Smooth muscle cell (in vitro differentiated cells): ENCODE data around the gene UNC45B. TPM values are rescaled to one million over a fixed set of nuclear protein-coding genes. Genes with fewer than 3 reads are reported as not detected.
"Not testable (repeated sequence)": the region's sequence is repeated elsewhere in the genome, so short reads cannot be mapped to it uniquely, and the experiment has no call there.

ENCODE experiments used
- DNase-seq: peaks from one replicate; lab custom pipeline; 2025; ENCODE audit not compliant: unreplicated experiment; lab: John Stamatoyannopoulos, UW
- H2AFZ ChIP-seq: fragments of 200-600 bp; sonication (generic); 2 replicates; pipeline ENCODE4 v1.6.0; 2016; ENCODE audit warnings: antibody characterized with exemption, low read depth, mild to moderate bottlenecking
- H3F3A ChIP-seq: fragments of 200-600 bp; sonication (generic); 2 replicates; pipeline ENCODE4 v1.6.0; 2017; ENCODE audit warnings: antibody characterized with exemption, low read depth
- H3K27ac ChIP-seq: fragments of 200-600 bp; sonication (generic); 2 replicates; pipeline ENCODE4 v1.5.1; 2016; ENCODE audit warnings: low read depth, mild to moderate bottlenecking
- H3K27me3 ChIP-seq: fragments of 200-600 bp; sonication (generic); 2 replicates; pipeline ENCODE4 v1.6.1; 2016; ENCODE audit warnings: low read depth, mild to moderate bottlenecking
- H3K36me3 ChIP-seq: fragments of 200-600 bp; sonication (generic); 2 replicates; pipeline ENCODE4 v1.5.1; 2016; ENCODE audit warnings: low read depth
- H3K4me1 ChIP-seq: fragments of 200-600 bp; sonication (generic); 2 replicates; pipeline ENCODE4 v1.5.1; 2016; ENCODE audit warnings: low read depth
- H3K4me2 ChIP-seq: fragments of 200-600 bp; sonication (generic); 2 replicates; pipeline ENCODE4 v1.6.0; 2016; ENCODE audit warnings: mild to moderate bottlenecking
- H3K4me3 ChIP-seq: fragments of 200-600 bp; sonication (generic); 2 replicates; pipeline ENCODE4 v1.5.1; 2016; ENCODE audit warnings: mild to moderate bottlenecking
- H3K79me2 ChIP-seq: fragments of 200-600 bp; sonication (generic); 2 replicates; pipeline ENCODE4 v1.6.0; 2016; ENCODE audit warnings: low read depth, mild to moderate bottlenecking
- H3K9ac ChIP-seq: fragments of 200-600 bp; sonication (generic); 2 replicates; pipeline ENCODE4 v1.6.0; 2016; ENCODE audit warnings: low read depth
- H3K9me3 ChIP-seq: fragments of 200-600 bp; sonication (generic); replicated peaks from 2 replicates; pipeline ENCODE4 v1.5.1; 2016; ENCODE audit warnings: low read depth
- H4K20me1 ChIP-seq: fragments of 200-600 bp; sonication (generic); 2 replicates; pipeline ENCODE4 v1.6.0; 2016; ENCODE audit warnings: low read depth
- WGBS: methylation state at CpG from one replicate; pipeline ENCODE4 v1.1.7; 2016; ENCODE audit warnings: low lambda C conversion rate; 5-methylcytosine and 5-hydroxymethylcytosine counted together
- polyA plus RNA-seq: library from polyadenylated mRNA; unstranded; fragments of >200 nt; fragmentation: Nextera tagmentation; extraction: Ambion mirVana; gene quantifications from 2 replicates; pipeline ENCODE4 v1.2.1, GENCODE V29; 2016
- total RNA-seq: library from RNA; depleted of rRNA; stranded (reverse); fragments of >200 nt; gene quantifications from 2 replicates; pipeline ENCODE4 v1.2.3, GENCODE V29; 2014
- TF ChIP-seq, protein P1 (sequence below): fragments of 200-600 bp; sonication (generic); IDR thresholded peaks from 2 replicates; pipeline ENCODE4 v1.5.1; 2017; ENCODE audit warnings: borderline replicate concordance, mild to moderate bottlenecking, antibody characterized with exemption; ENCODE audit not compliant: insufficient read depth, poor library complexity, severe bottlenecking

The UNC45B gene
- total and polyA plus RNA-seq, 2 experiments from 2014 or later: not detected

- no peak for DNase-seq
- H3K4me2 ChIP-seq: no peak overlapping the region
- no peaks in the 10 kb centered on the region for H3K27me3 ChIP-seq
- WGBS: 87% methylated on average over 11 of the region's 11 CpGs
- H3K36me3 ChIP-seq: no peaks in the 10 kb centered on the region
- no peak overlapping the region for H3K9ac ChIP-seq
- TF ChIP-seq, protein P1, sequence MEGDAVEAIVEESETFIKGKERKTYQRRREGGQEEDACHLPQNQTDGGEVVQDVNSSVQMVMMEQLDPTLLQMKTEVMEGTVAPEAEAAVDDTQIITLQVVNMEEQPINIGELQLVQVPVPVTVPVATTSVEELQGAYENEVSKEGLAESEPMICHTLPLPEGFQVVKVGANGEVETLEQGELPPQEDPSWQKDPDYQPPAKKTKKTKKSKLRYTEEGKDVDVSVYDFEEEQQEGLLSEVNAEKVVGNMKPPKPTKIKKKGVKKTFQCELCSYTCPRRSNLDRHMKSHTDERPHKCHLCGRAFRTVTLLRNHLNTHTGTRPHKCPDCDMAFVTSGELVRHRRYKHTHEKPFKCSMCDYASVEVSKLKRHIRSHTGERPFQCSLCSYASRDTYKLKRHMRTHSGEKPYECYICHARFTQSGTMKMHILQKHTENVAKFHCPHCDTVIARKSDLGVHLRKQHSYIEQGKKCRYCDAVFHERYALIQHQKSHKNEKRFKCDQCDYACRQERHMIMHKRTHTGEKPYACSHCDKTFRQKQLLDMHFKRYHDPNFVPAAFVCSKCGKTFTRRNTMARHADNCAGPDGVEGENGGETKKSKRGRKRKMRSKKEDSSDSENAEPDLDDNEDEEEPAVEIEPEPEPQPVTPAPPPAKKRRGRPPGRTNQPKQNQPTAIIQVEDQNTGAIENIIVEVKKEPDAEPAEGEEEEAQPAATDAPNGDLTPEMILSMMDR: no peak
- H2AFZ ChIP-seq: no peak overlapping the region
- no peaks in the 10 kb centered on the region for H3K4me1 ChIP-seq
- H3K79me2 ChIP-seq: no peaks in the 10 kb centered on the region
- H3K27ac ChIP-seq: no peak overlapping the region
- H4K20me1 ChIP-seq: no peaks in the 10 kb centered on the region
- no peak overlapping the region for H3K4me3 ChIP-seq
- no peaks in the 10 kb centered on the region for H3F3A ChIP-seq
- H3K9me3 ChIP-seq: no peaks in the 10 kb centered on the region
Measured at GRCh38 chr17:35191001-35191695, 43.5 kb downstream of the UNC45B start.

GRCh38 chr17:35192708-35193107 is 45.1 kb downstream of the UNC45B start:
- no peaks in the 10 kb centered on the region for H3K4me1 ChIP-seq
- TF ChIP-seq, protein P1: no peak
- no peaks in the 10 kb centered on the region for H4K20me1 ChIP-seq
- H3K27ac ChIP-seq: no peak overlapping the region
- H3K4me3 ChIP-seq: no peak overlapping the region
- H3K36me3 ChIP-seq: no peaks in the 10 kb centered on the region
- H3F3A ChIP-seq: no peaks in the 10 kb centered on the region
- H3K27me3 ChIP-seq: no peaks in the 10 kb centered on the region
- no peaks in the 10 kb centered on the region for H3K9me3 ChIP-seq
- no peaks in the 10 kb centered on the region for H3K79me2 ChIP-seq
- DNase-seq: no peak
- H3K4me2 ChIP-seq: no peak overlapping the region
- no peak overlapping the region for H2AFZ ChIP-seq
- 86% methylated on average over 8 of the region's 8 CpGs for WGBS
- no peak overlapping the region for H3K9ac ChIP-seq

GRCh38 chr17:35194001-35194400 is 46.4 kb downstream of the UNC45B start, which contains the start of gene SLC35G3:
Gene SLC35G3, minus strand, starts transcription at chr17:35194393. Its CDS starts 86 bp downstream, at chr17:35194307.
- H3K79me2 ChIP-seq, H3K4me1 ChIP-seq, H3K27me3 ChIP-seq, H3K9me3 ChIP-seq, H3K27ac ChIP-seq, DNase-seq, H3K36me3 ChIP-seq, H3K9ac ChIP-seq, H3K4me3 ChIP-seq, H3K4me2 ChIP-seq, H3F3A ChIP-seq, H4K20me1 ChIP-seq, H2AFZ ChIP-seq: not testable (repeated sequence)
- WGBS: 95% methylated on average over 12 of the region's 12 CpGs

DNA sequence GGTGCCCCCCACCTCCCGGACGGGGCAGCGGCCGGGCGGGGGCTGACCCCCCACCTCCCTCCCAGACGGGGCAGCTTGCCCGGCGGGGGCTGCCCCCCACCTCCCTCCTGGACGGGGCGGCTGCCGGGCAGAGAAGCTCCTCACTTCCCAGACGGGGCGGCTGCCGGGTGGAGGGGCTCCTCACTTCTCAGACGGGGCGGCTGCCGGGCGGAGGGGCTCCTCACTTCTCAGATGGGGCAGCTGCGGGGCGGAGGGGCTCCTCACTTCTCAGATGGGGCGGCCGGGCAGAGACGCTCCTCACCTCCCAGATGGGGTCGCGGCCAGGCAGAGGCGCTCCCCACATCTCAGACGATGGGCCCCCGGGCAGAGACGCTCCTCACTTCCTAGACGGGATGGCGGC is 47.4 kb downstream of the UNC45B start:
- not testable (repeated sequence) for H3K27me3 ChIP-seq, H3K9me3 ChIP-seq, DNase-seq, H3K27ac ChIP-seq, H2AFZ ChIP-seq, H4K20me1 ChIP-seq, H3K36me3 ChIP-seq, H3K4me2 ChIP-seq, H3K4me3 ChIP-seq, H3K79me2 ChIP-seq, H3F3A ChIP-seq, H3K9ac ChIP-seq, H3K4me1 ChIP-seq
- 95% methylated on average over 11 of the region's 31 CpGs for WGBS

GRCh38 chr17:35202582-35202981 is 55.0 kb downstream of the UNC45B start:
- H2AFZ ChIP-seq, H3F3A ChIP-seq, H3K27ac ChIP-seq, H4K20me1 ChIP-seq, DNase-seq, H3K27me3 ChIP-seq, H3K9me3 ChIP-seq, H3K79me2 ChIP-seq, H3K4me3 ChIP-seq, H3K4me2 ChIP-seq, H3K36me3 ChIP-seq, H3K4me1 ChIP-seq, H3K9ac ChIP-seq: not testable (repeated sequence)
- WGBS: 69% methylated on average over 2 of the region's 2 CpGs
